ENCODE results near the gene PPP3CA.
"Not testable (repeated sequence)": the region's sequence is repeated elsewhere in the genome, so short reads cannot be mapped to it uniquely, and the experiment has no call there.

The PPP3CA gene

GRCh38 chr4:101141855-101142254 lies 205.5 kb downstream of the PPP3CA start:
- DNase-seq (ENCODE audit: low read depth in 3 of 3): no peak

DNA sequence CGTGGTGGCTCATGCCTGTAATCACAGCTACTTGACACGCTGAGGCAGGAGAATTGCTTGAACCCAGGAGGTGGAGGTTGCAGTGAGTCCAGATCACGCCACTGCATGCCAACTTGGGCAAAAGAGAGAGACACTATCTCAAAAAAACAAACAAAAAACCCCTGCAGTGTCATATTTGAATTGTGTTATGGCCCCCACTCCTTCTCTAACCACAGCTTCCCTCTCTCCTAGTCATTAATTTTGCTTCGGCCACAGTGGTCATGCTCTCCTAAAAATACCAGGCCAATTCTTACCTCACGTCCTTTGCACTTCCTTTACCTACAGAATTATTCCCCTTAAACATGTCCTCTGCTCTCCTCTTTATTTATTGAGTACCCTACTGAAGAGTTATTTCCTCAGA lies 206.1 kb downstream of the PPP3CA start:
- no peak for DNase-seq (ENCODE audit: low read depth in 3 of 3)

DNA sequence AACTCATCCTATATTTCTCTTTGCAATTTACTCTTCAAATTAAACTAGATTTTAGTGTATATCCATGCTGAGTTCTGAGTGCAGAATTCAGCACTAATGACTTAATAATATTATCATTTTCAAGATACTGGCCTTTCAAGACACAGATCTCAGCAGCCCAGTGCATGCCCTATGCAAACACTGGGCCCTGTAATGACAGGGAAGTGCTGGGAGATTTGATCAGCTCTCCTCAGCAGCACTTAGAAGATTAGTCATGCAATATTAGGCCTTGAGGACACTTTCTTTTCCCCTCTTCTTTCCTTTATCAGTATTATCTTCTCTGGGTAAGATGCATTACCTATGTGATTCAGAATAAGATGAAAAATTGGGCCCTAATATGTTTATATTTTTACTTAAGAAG lies 207.1 kb downstream of the PPP3CA start:
- DNase-seq (ENCODE audit: low read depth in 3 of 3): no peak

GRCh38 chr4:101136373-101137370 lies 210.7 kb downstream of the PPP3CA start:
- DNase-seq (ENCODE audit: low read depth in 3 of 3): no peak

GRCh38 chr4:101135371-101136010 lies 211.8 kb downstream of the PPP3CA start:
- no peak for DNase-seq (ENCODE audit: low read depth in 3 of 3)

GRCh38 chr4:101131058-101131457 lies 216.3 kb downstream of the PPP3CA start:
- not testable (repeated sequence) for DNase-seq (ENCODE audit: low read depth in 3 of 3)

DNA sequence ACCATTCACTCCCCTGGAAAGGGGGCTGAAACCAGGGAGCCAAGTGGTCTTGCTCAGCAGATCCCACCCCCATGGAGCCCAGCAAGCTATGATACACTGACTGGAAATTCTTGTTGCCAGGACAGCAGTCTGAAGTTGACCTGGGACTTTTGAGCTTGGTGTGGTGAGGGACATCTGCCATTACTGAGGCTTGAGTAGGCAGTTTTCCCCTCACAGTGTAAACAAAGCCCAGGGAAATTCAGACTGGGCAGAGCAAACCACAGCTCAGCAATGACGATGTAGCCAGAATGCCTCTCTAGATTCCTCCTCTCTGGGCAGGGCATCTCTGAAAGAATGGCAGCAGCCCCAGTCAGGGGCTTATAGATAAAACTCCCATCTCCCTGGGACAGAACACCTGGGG lies 218.4 kb downstream of the PPP3CA start:
- not testable (repeated sequence) for DNase-seq (ENCODE audit: low read depth in 3 of 3)

DNA sequence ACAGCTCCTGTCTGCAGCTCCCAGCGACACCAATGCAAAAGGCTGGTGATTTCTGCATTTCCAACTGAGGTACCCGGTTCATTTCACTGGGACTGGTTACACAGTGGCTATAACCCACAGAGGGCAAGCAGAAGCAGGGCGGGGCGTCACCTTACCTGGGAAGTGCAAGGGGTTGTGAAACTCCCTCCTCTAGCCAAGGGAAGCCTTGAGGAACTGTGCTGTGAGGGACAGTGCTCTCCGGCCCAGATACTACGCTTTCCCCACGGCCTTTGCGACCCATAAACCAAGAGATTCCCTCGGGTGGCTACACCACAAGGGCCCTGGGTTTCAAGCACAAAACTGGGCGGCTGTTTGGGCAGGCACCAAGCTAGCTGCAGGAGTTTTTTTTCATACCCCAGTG lies 218.9 kb downstream of the PPP3CA start:
- DNase-seq (ENCODE audit: low read depth in 3 of 3): no peak

DNA sequence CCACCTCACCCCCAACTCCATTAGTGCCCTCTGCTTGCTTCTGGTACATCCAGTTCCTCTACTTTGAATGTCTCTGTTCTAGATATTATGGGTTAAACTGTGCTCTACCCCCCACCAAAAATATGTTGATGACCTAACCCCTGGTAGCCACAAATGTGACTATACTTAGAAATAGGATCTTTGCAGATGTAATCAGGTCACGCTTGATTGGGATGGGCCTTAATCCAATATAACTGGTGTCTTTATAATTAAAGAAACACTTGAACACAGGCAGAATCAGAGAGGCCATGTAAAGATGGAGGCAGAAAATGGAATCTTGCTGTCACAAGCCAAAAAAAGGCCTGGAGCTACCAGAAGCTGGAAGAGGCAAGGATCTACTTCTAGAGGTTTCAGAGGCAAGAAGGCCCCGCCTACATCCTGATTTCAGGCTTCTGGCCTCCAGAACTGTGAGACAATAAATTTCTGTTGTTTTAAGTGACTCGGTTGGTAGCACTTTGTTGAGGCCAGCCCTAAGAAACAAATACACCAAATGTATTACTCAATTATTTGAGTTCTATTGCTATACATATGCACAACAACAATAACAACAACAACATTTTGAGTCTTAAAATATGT lies 220.0 kb downstream of the PPP3CA start:
- no peak for DNase-seq (ENCODE audit: low read depth in 3 of 3)

DNA sequence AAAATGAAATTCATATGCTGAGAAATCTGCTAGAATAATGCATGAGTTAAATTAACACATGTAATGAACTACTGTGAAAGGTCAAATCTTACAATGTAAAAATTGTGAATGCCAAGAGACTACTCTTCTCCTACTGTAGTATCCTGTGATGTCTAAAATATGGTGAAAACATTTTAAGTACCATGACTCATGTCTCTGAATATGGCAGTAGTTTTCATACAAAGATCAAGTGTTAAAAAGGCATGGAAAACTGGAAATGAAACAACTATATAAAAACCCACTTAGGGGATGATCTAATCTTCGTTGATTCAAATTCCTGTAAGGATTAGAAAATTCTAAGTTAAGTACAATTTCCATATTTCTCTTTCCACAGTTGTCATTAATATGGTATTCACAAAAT lies 221.3 kb downstream of the PPP3CA start:
- DNase-seq (ENCODE audit: low read depth in 3 of 3): no peak

GRCh38 chr4:101125045-101125942 lies 222.0 kb downstream of the PPP3CA start:
- no peak for DNase-seq (ENCODE audit: low read depth in 3 of 3)

- DNase-seq (ENCODE audit: low read depth in 3 of 3): no peak
Measured at GRCh38 chr4:101123231-101123630, 224.1 kb downstream of the PPP3CA start.

DNA sequence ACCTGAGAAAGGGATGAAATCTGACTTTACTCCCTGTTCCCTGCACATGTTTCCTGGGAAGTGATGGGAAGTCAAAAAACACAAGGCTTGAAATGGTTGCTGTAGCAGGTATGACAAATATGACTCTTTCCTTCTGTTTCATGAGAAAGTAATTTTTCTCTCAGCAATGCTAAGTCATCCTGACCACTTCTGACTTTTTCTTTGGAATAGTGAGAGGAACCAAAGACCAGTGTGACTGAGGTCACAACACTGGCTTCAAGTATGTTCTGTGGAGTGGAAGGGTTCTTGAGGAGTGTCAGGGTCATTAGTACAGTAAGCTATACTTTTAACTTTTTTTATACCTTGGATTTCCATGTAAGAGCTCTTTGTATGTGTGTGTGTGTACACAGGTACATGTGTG lies 225.3 kb downstream of the PPP3CA start:
- DNase-seq (ENCODE audit: low read depth in 3 of 3): no peak

DNA sequence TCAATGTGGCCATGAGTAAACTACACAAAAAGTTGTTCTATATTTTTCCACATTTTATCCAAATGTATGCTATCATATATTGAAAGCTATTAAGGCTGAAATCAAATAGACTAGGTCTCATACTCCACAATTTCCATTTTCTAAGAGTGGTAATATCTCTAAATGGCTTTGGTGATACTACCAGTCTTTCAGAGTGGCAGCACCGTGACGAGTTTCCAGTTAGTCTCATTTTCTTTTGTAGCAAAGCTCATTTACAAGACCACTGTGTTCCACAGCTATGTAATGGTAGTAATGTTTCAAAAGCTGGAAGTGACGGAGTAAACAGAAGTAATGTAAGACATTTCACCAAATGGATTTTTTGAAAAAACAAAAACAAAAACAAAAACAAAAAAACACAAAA lies 228.2 kb downstream of the PPP3CA start:
- DNase-seq (ENCODE audit: low read depth in 3 of 3): no peak

DNA sequence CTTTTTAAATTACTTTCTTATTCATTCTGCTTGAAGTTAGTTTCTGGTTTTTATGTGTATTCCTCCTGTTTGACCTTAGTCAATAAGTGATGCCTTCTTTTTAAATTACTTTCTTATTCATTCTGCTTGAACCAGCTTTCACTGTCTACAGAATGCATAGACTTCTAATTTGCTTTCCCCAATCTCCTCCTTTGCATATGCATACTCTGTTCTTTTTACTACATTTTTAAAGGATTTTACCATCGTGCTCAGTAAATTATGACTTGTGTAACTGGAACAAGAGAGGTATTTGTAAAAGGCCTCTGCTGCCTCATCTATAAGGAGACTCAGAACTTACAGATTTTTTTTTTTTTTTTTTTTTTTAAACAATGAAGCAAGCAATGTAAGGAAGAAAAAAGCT lies 228.7 kb downstream of the PPP3CA start:
- DNase-seq (ENCODE audit: low read depth in 3 of 3): no peak

- DNase-seq (ENCODE audit: low read depth in 3 of 3): no peak
Measured at GRCh38 chr4:101115887-101116286, 231.4 kb downstream of the PPP3CA start.

- DNase-seq (ENCODE audit: low read depth in 3 of 3): no peak
Measured at GRCh38 chr4:101114936-101115372, 232.4 kb downstream of the PPP3CA start.

GRCh38 chr4:101104312-101105052 lies 242.8 kb downstream of the PPP3CA start:
- DNase-seq (ENCODE audit: low read depth in 3 of 3): no peak

DNA sequence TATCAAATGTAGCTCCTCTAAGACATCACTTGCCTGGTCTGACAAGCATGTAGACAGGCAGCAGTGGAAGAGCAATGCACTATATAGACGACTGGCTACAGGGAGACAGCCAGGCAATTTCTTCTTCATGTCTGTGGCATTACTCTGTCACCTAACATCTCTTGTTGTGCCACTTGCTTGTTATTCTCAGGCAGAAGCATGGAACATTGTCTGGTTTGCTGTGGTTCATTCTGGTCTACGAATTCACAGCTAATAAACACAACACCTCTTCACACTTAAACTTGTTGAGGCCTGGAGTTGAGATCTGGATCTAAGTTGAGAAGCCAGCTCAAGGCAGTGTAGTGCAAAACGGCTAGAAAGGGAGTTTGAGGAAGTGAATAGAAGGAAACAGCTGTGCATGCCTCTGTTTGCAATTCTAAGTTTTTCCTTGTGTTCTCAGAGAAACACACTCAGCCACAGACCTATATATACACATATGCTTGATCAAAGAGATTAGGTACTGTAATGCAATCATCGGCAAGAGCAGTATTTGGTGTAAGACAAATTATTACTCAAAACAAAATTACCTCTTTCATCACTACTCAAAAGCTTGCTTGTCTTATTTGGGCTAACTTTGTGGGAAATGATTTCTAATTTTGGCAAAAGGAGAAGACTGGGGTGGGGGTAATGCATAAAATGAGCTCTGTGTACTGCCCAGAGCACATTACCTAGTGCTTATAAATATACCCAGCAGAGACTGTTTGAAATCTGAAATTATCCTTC lies 243.8 kb downstream of the PPP3CA start:
- no peak for DNase-seq (ENCODE audit: low read depth in 3 of 3)

GRCh38 chr4:101102114-101102742 lies 245.1 kb downstream of the PPP3CA start:
- DNase-seq (ENCODE audit: low read depth in 3 of 3): no peak
